Hepatocyte (in vitro differentiated cells): ENCODE data around the gene TUSC7. TPM values are rescaled to one million over a fixed set of nuclear protein-coding genes. Genes with fewer than 3 reads are reported as not detected.

Source experiments
- DNase-seq: peaks from one replicate; pipeline ENCODE4 v3.0.0-alpha.2; 2016; ENCODE audit warnings: low spot score
- H2AFZ ChIP-seq: fragments of 200-600 bp; sonication (generic); 2 replicates; pipeline ENCODE4 v1.6.0; 2016; ENCODE audit warnings: antibody characterized with exemption, mild to moderate bottlenecking
- H3K27ac ChIP-seq: fragments of 200-600 bp; sonication (generic); 2 replicates; pipeline ENCODE4 v1.5.1; 2016; ENCODE audit warnings: mild to moderate bottlenecking
- H3K27me3 ChIP-seq: fragments of 200-600 bp; sonication (generic); 2 replicates; pipeline ENCODE4 v1.6.1; 2016
- H3K36me3 ChIP-seq: fragments of 200-600 bp; sonication (generic); replicated peaks from 2 replicates; pipeline ENCODE4 v1.5.1; 2016; ENCODE audit warnings: low read depth; ENCODE audit not compliant: insufficient read depth
- H3K4me1 ChIP-seq: fragments of 200-600 bp; sonication (generic); 2 replicates; pipeline ENCODE4 v1.5.1; 2016; ENCODE audit warnings: mild to moderate bottlenecking, moderate library complexity; ENCODE audit not compliant: insufficient read depth
- H3K4me2 ChIP-seq: fragments of 200-600 bp; sonication (generic); 2 replicates; pipeline ENCODE4 v1.6.0; 2016
- H3K4me3 ChIP-seq: fragments of 200-600 bp; sonication (generic); 2 replicates; pipeline ENCODE4 v1.5.1; 2016; ENCODE audit warnings: mild to moderate bottlenecking
- H3K79me2 ChIP-seq: fragments of 200-600 bp; sonication (generic); 2 replicates; pipeline ENCODE4 v1.6.0; 2017; ENCODE audit warnings: mild to moderate bottlenecking
- H3K9me2 ChIP-seq: fragments of 200-600 bp; sonication (generic); replicated peaks from 2 replicates; pipeline ENCODE4 v1.6.0; 2017; ENCODE audit warnings: mild to moderate bottlenecking; ENCODE audit not compliant: insufficient read depth
- H3K9me3 ChIP-seq: fragments of 200-600 bp; sonication (generic); 2 replicates; pipeline ENCODE4 v1.5.1; 2016; ENCODE audit warnings: low read depth, mild to moderate bottlenecking
- H4K20me1 ChIP-seq: fragments of 200-600 bp; sonication (generic); 2 replicates; pipeline ENCODE4 v1.6.0; 2016; ENCODE audit warnings: mild to moderate bottlenecking; ENCODE audit not compliant: insufficient read depth, poor library complexity, severe bottlenecking
- EZH2 ChIP-seq: fragments of 200-600 bp; sonication (generic); IDR thresholded peaks from 2 replicates; pipeline ENCODE4 v1.6.1; 2016; ENCODE audit warnings: antibody characterized with exemption, mild to moderate bottlenecking, borderline replicate concordance
- EZH2phosphoT487 ChIP-seq: fragments of 200-600 bp; sonication (generic); IDR thresholded peaks from one replicate; pipeline ENCODE4 v1.6.1; 2018; ENCODE audit warnings: antibody characterized with exemption, mild to moderate bottlenecking, low read depth, moderate library complexity; ENCODE audit not compliant: unreplicated experiment, severe bottlenecking
- WGBS: methylation state at CpG from one replicate; pipeline ENCODE4 v1.1.6; 2016; ENCODE audit warnings: low lambda C conversion rate; ENCODE audit errors: missing lambda C conversion rate; 5-methylcytosine and 5-hydroxymethylcytosine counted together
- polyA plus RNA-seq: library from polyadenylated mRNA; unstranded; fragments of >200 nt; fragmentation: Nextera tagmentation; extraction: Ambion mirVana; gene quantifications from 2 replicates; pipeline ENCODE4 v1.2.1, GENCODE V29; 2016
- total RNA-seq: library from RNA; depleted of rRNA; stranded (reverse); fragments of >200 nt; gene quantifications from 2 replicates; pipeline ENCODE4 v1.2.3, GENCODE V29; 2014
- TF ChIP-seq, protein P1 (sequence below): fragments of 200-600 bp; sonication (generic); IDR thresholded peaks from 2 replicates; pipeline ENCODE4 v1.5.1; 2016; ENCODE audit warnings: antibody characterized with exemption, mild to moderate bottlenecking; ENCODE audit not compliant: poor library complexity

TUSC7 gene
- total and polyA plus RNA-seq, 2 experiments from 2014 or later, result 0.17 TPM; not detected in 1

DNA sequence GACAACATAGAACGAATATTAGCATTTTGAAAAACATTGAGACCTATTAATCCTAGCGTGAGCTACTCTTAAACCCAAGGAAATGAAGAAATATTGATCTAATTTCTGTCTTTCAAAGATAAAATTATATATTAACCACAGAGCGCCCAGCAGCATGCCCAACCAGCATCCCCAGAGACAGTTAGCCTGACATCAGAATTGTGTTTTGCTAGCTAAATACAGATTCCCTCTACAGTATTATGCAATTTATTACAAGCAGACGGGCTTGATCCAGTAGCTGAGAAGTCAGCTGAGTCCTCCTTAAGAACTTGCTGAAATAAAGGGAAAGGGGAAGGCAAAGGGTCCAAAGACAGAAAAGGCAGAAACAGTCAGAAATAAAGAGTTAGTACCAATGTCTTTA lies 7.2 kb upstream of the TUSC7 start:
- 82% methylated on average over 4 of the region's 4 CpGs for WGBS
- no peaks in the 10 kb centered on the region for H3K9me3 ChIP-seq
- H3K4me3 ChIP-seq, result no peak overlapping the region
- no peaks in the 10 kb centered on the region for H3K27me3 ChIP-seq
- H4K20me1 ChIP-seq, result no peaks in the 10 kb centered on the region
- no peaks in the 10 kb centered on the region for H3K4me1 ChIP-seq
- H3K27ac ChIP-seq, result no peak overlapping the region
- H3K4me2 ChIP-seq, result no peak overlapping the region
- no peak for DNase-seq
- no peaks in the 10 kb centered on the region for H3K79me2 ChIP-seq
- H3K9me2 ChIP-seq, result no peaks in the 10 kb centered on the region
- no peaks in the 10 kb centered on the region for H3K36me3 ChIP-seq
- TF ChIP-seq, protein P1, sequence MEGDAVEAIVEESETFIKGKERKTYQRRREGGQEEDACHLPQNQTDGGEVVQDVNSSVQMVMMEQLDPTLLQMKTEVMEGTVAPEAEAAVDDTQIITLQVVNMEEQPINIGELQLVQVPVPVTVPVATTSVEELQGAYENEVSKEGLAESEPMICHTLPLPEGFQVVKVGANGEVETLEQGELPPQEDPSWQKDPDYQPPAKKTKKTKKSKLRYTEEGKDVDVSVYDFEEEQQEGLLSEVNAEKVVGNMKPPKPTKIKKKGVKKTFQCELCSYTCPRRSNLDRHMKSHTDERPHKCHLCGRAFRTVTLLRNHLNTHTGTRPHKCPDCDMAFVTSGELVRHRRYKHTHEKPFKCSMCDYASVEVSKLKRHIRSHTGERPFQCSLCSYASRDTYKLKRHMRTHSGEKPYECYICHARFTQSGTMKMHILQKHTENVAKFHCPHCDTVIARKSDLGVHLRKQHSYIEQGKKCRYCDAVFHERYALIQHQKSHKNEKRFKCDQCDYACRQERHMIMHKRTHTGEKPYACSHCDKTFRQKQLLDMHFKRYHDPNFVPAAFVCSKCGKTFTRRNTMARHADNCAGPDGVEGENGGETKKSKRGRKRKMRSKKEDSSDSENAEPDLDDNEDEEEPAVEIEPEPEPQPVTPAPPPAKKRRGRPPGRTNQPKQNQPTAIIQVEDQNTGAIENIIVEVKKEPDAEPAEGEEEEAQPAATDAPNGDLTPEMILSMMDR, result no peak
- TF ChIP-seq EZH2 (no peak), EZH2phosphoT487 (no peak)
- H2AFZ ChIP-seq, result no peak overlapping the region

DNA sequence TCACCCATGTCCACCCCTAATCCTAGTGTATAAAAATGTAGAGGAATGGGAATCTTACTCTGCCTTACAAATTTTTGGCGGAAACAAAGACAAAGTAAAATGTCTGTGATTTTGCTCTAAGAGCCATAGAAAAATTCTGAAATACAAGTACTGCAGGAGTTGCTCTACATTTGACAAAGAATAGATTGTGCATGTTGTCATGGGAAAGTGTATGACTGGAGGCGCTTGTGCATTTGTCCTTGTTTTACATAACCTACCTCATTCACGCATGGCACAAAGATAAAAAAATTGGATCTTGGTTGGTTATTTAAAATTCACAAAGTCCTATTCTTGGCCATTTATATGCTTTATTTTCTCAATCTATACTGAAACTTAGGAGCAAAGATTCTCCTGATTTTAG lies 2.0 kb upstream of the TUSC7 start:
- Histone ChIP-seq H3K4me2 (no peak overlapping the region), H3K4me3 (no peak overlapping the region), H3K4me1 (no peaks in the 10 kb centered on the region), H3K27me3 (no peaks in the 10 kb centered on the region), H4K20me1 (no peaks in the 10 kb centered on the region), H3K36me3 (no peaks in the 10 kb centered on the region), H3K27ac (no peak overlapping the region), H3K79me2 (no peaks in the 10 kb centered on the region), H3K9me3 (no peaks in the 10 kb centered on the region), H3K9me2 (no peaks in the 10 kb centered on the region), H2AFZ (no peak overlapping the region)
- DNase-seq, result no peak
- TF ChIP-seq, protein P1, result no peak
- TF ChIP-seq EZH2phosphoT487 (no peak), EZH2 (no peak)
- 96% methylated on average over 3 of the region's 3 CpGs for WGBS

DNA sequence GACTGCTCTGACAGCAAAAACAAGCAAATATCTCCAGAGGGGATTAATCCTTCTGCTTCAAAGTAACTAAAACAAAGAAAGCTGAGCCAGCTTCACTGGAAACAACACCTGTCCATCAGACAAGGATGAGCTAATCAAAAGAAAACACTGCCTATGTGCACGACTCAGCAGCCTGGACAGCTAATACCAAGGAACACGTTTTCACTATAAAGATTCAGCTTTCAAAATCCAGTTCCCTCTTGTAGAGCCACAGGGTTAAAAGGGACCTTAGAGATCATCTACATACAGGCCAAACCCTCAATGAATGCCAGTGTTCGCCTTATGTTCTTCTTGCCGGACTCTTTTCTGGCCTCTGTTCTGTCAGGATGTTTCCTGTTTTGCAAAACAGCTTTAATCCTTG lies 6.9 kb downstream of the TUSC7 start:
- no peak for DNase-seq
- Histone ChIP-seq H3K27me3 (no peaks in the 10 kb centered on the region), H2AFZ (no peak overlapping the region), H3K9me2 (no peaks in the 10 kb centered on the region), H3K4me1 (no peaks in the 10 kb centered on the region), H3K4me3 (no peak overlapping the region), H3K4me2 (no peak overlapping the region), H3K36me3 (no peaks in the 10 kb centered on the region), H3K9me3 (no peaks in the 10 kb centered on the region), H4K20me1 (no peaks in the 10 kb centered on the region), H3K79me2 (no peaks in the 10 kb centered on the region), H3K27ac (no peak overlapping the region)
- 49% methylated on average over 4 of the region's 4 CpGs for WGBS
- TF ChIP-seq EZH2phosphoT487, result no peak
- no peak for TF ChIP-seq EZH2
- TF ChIP-seq, protein P1, result no peak

DNA sequence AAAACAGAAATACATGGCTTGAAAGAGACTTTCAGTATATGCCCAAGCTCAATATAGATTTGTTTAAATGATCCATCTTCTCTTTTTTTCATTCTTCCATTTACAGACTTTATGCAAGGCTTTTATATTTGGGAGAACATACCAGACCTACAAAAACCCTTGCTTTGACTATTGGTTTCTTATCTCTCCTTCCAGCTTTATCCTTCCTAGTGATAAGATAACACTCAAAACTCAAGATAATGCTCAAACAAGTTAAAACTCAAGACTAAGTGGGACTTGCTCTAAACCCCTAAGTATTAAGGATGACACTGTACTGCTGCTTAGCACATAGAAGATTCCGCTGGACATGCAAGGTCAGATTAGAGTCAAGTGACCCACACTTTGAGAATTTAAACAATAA lies 8.0 kb downstream of the TUSC7 start:
- DNase-seq, result no peak
- TF ChIP-seq, protein P1, result no peak
- TF ChIP-seq EZH2 (no peak), EZH2phosphoT487 (no peak)
- no peaks in the 10 kb centered on the region for H3K27me3 ChIP-seq
- H3K4me1 ChIP-seq, result no peaks in the 10 kb centered on the region
- H3K4me2 ChIP-seq, result no peak overlapping the region
- no peaks in the 10 kb centered on the region for H3K9me2 ChIP-seq
- H3K9me3 ChIP-seq, result no peaks in the 10 kb centered on the region
- 48% methylated on average over 1 of the region's 1 CpG for WGBS
- no peak overlapping the region for H3K4me3 ChIP-seq
- no peaks in the 10 kb centered on the region for H3K36me3 ChIP-seq
- H2AFZ ChIP-seq, result no peak overlapping the region
- H4K20me1 ChIP-seq, result no peaks in the 10 kb centered on the region
- no peaks in the 10 kb centered on the region for H3K79me2 ChIP-seq
- H3K27ac ChIP-seq, result no peak overlapping the region
